Lung (tissue), 12 donors: ENCODE results near the gene MEIKIN. TPM values are rescaled to one million over a fixed set of nuclear protein-coding genes. Genes with fewer than 3 reads are reported as not detected.
A peak's percentile ranks its signal among the peaks of the same experiment; 100 is the strongest.
"Not testable (repeated sequence)": the region's sequence is repeated elsewhere in the genome, so short reads cannot be mapped to it uniquely, and the experiment has no call there.

ENCODE experiments used
- ATAC-seq: fragments of 200-7000 bp; cut with Tn5 transposase; one replicate; pipeline ENCODE4 v1.9.1; 2020; ENCODE audit warnings: moderate number of reproducible peaks; ENCODE audit not compliant: insufficient read depth, low FRiP score
- DNase-seq, 3 donors: peaks; one replicate each; pipeline ENCODE4 v3.0.0-alpha.2; 2013 to 2017
- H3K27ac ChIP-seq, 2 donors: one replicate each; pipeline ENCODE4 v1.5.1; 2013; ENCODE audit warnings: mild to moderate bottlenecking in 2 of 2, moderate library complexity in 2 of 2, control low read depth in 1 of 2, inconsistent platforms in 1 of 2, low read depth in 1 of 2, low read length in 1 of 2
- H3K27me3 ChIP-seq, 3 donors: one replicate each; pipeline ENCODE4 v1.5.1; 2013; ENCODE audit warnings: low read length in 2 of 3; ENCODE audit not compliant: control insufficient read depth in 3 of 3, insufficient read depth in 3 of 3
- H3K36me3 ChIP-seq, 4 donors: one replicate each; pipeline ENCODE4 v1.5.1; 2013; ENCODE audit warnings: low read length in 4 of 4, mild to moderate bottlenecking in 1 of 4, moderate library complexity in 1 of 4; ENCODE audit not compliant: control insufficient read depth in 4 of 4, insufficient read depth in 4 of 4
- H3K4me1 ChIP-seq, 5 donors: one replicate each; pipeline ENCODE4 v1.5.1; 2013; ENCODE audit warnings: low read length in 5 of 5, mild to moderate bottlenecking in 2 of 5, moderate library complexity in 1 of 5; ENCODE audit not compliant: control insufficient read depth in 5 of 5, insufficient read depth in 5 of 5
- H3K4me3 ChIP-seq: one replicate; pipeline ENCODE4 v1.5.1; 2013; ENCODE audit warnings: mild to moderate bottlenecking, control low read depth, moderate library complexity
- H3K9ac ChIP-seq, 2 donors: one replicate each; pipeline ENCODE4 v1.5.1; 2013; ENCODE audit warnings: low read length in 2 of 2, control low read depth in 1 of 2; ENCODE audit not compliant: insufficient read depth in 1 of 2
- H3K9me3 ChIP-seq, 4 donors: one replicate each; pipeline ENCODE4 v1.5.1; 2013; ENCODE audit warnings: low read length in 3 of 4, mild to moderate bottlenecking in 1 of 4, moderate library complexity in 1 of 4; ENCODE audit not compliant: control insufficient read depth in 4 of 4, insufficient read depth in 3 of 4
- CTCF ChIP-seq: IDR thresholded peaks from 2 replicates; pipeline ENCODE4 v1.5.1; 2012; ENCODE audit warnings: mild to moderate bottlenecking; ENCODE audit errors: control extremely low read depth, extremely low read depth
- WGBS, 2 donors: extraction: QIAGEN DNeasy Blood & Tissue Kit; methylation state at CpG; one replicate each; pipeline ENCODE4 v1.1.7; 2013; 5-methylcytosine and 5-hydroxymethylcytosine counted together
- polyA plus RNA-seq, 2 donors: library from polyadenylated mRNA; stranded (reverse); fragments of 200-250 nt; gene quantifications; one replicate each; pipeline ENCODE4 v1.2.1, GENCODE V29; 2013
- total RNA-seq, 2 donors: library from RNA; depleted of rRNA in 1 of 2; stranded (reverse); fragments of >200 nt in 1 of 2; gene quantifications; one replicate each; pipeline ENCODE4 v1.2.1, GENCODE V29; 2014 to 2021
- donor health status: control.
- donor health status: control.
- donor health status: Bipolar disorder and iron deficiency.
- donor health status: healthy.
- donor health status: DM: yes; HTN: yes; CAD: no.

Gene MEIKIN
- total and polyA plus RNA-seq, 4 donors = 0.08 to 0.32 TPM; not detected in 2

- DNase-seq = peak in 1 of 3 donors; percentile 12
- Histone ChIP-seq H3K4me3 (no peak overlapping the region), H3K9ac (no peak overlapping the region), H3K27me3 (no peaks in the 10 kb centered on the region), H3K4me1 (no peaks in the 10 kb centered on the region), H3K27ac (no peak overlapping the region), H3K9me3 (peaks cover 0 to 4% (median 0%) of the 10 kb centered on the region in 4 donors), H3K36me3 (no peaks in the 10 kb centered on the region)
- no peak for TF ChIP-seq CTCF
- no peak for ATAC-seq
These were observed 45.8 kb downstream of the MEIKIN start for GRCh38 chr5:131899686-131900085.

GRCh38 chr5:131883984-131884383 is 61.5 kb downstream of the MEIKIN start:
- H3K27me3 ChIP-seq = no peaks in the 10 kb centered on the region
- no peaks in the 10 kb centered on the region for H3K36me3 ChIP-seq
- no peaks in the 10 kb centered on the region for H3K4me1 ChIP-seq
- H3K4me3 ChIP-seq = no peak overlapping the region
- no peak overlapping the region for H3K27ac ChIP-seq
- DNase-seq (peak in 1 of 3 donors; percentile 7), ATAC-seq (no peak)
- 57 to 85% methylated on average over 5 of the region's 5 CpGs for WGBS, 2 donors
- no peaks in the 10 kb centered on the region for H3K9me3 ChIP-seq
- TF ChIP-seq CTCF = no peak
- H3K9ac ChIP-seq = no peak overlapping the region

GRCh38 chr5:131879705-131880104 is 65.8 kb downstream of the MEIKIN start:
- H3K27me3 ChIP-seq = no peaks in the 10 kb centered on the region
- H3K9me3 ChIP-seq = no peaks in the 10 kb centered on the region
- no peaks in the 10 kb centered on the region for H3K4me1 ChIP-seq
- H3K4me3 ChIP-seq = no peak overlapping the region
- no peak for ATAC-seq
- no peak for TF ChIP-seq CTCF
- DNase-seq = no peak
- no peak overlapping the region for H3K9ac ChIP-seq
- H3K27ac ChIP-seq = no peak overlapping the region
- 93 to 99% methylated on average over 5 of the region's 5 CpGs for WGBS, 2 donors
- no peaks in the 10 kb centered on the region for H3K36me3 ChIP-seq

- H3K4me3 ChIP-seq = no peak overlapping the region
- H3K9me3 ChIP-seq = no peaks in the 10 kb centered on the region
- no peaks in the 10 kb centered on the region for H3K4me1 ChIP-seq
- ATAC-seq = no peak
- H3K27me3 ChIP-seq = no peaks in the 10 kb centered on the region
- H3K9ac ChIP-seq = no peak overlapping the region
- no peak for TF ChIP-seq CTCF
- no peaks in the 10 kb centered on the region for H3K36me3 ChIP-seq
- DNase-seq = no peak
- no peak overlapping the region for H3K27ac ChIP-seq
- 87 to 88% methylated on average over 2 of the region's 2 CpGs for WGBS, 2 donors
These were observed 67.6 kb downstream of the MEIKIN start for GRCh38 chr5:131877873-131878272.

- H3K4me3 ChIP-seq, H3K9me3 ChIP-seq, H3K4me1 ChIP-seq, H3K27me3 ChIP-seq, H3K9ac ChIP-seq, ATAC-seq, H3K36me3 ChIP-seq, DNase-seq, H3K27ac ChIP-seq: not testable (repeated sequence)
- WGBS, 2 donors = 93 to 96% methylated on average over 12 of the region's 12 CpGs
These were observed 74.2 kb downstream of the MEIKIN start for GRCh38 chr5:131871251-131871650.
